ENCODE measurements around the gene KRT77.
"Not testable (repeated sequence)": the region's sequence is repeated elsewhere in the genome, so short reads cannot be mapped to it uniquely, and the experiment has no call there.

The KRT77 gene

DNA sequence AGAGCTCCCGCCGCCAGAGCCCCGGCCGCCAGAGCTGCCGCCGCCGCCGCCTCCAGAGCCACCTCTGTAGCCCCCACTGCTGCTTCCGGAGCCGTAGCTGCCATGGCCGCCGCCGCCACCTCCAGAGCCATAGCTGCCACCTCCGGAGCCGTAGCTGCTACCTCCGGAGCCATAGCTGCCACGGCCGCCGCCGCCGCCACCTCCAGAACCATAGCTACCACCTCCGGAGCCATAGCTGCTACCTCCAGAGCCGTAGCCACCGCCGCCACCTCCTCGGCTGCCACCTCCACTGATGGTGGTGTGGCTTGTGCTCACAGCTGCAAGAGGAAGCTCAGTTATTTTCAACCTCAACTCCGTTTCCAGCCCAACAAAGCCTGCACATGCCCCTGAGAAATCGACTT, 28.0 kb downstream of the KRT77 start:
- no peak for DNase-seq (ENCODE audit: low read depth)

- DNase-seq (ENCODE audit: low read depth): no peak
Observed at GRCh38 chr12:52674433-52674775, 28.9 kb downstream of the KRT77 start.

DNA sequence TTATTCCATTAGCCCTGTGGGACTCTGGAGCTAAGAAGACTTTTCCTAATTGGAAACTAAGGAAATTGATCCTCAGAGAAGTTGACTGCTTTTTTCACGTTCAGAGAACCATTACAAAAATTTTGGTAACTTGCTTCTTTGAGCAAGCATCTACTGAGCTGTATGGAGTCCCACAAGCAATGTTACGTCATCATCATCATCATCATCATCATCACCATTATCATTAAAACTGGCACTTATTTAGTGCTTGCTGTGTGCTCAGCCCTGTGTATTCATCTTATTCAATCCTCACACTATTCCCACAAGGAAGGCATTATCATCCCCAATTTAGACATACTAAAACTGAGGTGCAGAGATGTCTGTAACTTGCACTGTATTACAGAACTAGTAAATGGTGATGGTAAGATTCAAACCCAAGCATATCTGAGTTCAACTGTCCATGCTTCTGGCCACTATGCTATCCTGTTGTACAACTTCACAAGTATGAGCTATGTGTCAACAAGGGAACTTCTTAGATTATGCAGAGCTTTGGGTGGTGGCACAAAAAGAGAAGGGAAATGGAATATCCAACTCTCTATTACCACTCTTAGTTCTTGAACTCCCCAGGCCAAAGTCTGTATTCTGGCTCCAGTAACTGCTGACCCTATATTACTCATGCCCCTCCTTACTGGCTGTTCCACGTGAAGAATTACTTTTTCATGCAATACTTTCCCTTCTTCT, 29.5 kb downstream of the KRT77 start:
- DNase-seq (ENCODE audit: low read depth): no peak

DNA sequence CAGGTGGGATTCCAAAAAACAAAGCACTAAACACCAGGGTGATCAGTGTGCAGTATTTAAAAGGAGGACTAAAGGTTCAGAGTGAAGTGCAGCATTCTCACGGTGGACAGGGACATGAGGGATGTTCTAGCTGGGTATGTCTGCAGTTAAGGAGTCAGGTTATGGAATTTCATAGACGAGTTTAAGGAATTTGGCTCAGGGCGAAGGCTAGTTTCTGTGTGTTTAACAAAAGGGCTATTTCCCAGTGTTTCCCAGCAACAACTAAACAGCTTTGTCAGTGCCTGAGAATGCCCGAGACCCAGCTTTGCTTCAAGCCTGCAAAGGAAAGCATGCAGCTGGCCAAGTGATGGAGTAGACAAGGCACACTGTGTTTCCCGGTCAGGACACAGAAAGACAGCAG, 30.1 kb downstream of the KRT77 start:
- DNase-seq (ENCODE audit: low read depth): no peak

DNA sequence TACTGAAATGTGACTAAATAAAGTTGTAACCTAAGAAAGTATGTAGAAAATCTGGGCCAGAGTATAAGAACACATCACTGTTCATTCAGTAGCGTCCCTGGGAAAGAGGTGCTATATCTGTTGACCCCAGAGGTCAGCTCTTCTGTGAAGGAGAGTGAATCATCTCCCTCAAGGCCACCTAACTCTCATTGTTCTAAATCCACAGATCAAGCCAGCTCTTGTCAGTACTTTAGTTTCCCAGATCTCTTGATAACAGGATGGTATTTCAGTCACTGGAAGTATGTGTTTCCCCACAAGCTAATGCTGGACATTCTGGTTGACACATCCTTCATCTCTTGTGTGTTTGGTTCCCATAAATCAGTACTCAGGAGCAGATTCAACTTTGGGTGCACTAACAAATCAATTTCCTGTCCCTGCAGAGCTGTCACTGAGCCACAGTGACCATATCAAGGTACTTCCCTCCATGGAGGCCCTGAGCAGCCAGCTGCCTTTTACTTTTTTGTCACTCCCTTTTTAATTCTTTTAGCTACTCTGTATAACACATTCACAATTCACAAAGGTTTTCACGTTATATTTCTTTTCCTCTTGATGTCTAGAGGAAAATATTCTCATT, 30.9 kb downstream of the KRT77 start:
- DNase-seq (ENCODE audit: low read depth): no peak

DNA sequence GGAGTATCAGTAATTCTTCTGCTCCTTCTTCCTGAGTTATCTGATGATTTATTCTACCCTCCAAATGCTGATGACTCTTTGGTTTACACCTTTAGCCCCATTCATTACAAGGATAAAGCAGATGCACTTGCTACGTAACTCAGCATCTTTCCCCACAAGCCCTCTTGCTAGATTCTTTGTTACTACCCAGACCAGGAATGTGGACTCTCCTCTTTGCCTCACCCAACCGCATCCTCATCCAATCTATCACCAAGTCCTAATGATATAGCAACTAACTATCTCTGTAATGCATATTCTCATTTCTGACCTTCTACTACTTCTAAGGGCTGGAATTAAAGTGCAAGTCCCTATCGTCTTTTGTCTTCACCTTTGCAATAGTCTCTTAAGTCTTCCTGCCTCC, 32.4 kb downstream of the KRT77 start:
- no peak for DNase-seq (ENCODE audit: low read depth)

DNA sequence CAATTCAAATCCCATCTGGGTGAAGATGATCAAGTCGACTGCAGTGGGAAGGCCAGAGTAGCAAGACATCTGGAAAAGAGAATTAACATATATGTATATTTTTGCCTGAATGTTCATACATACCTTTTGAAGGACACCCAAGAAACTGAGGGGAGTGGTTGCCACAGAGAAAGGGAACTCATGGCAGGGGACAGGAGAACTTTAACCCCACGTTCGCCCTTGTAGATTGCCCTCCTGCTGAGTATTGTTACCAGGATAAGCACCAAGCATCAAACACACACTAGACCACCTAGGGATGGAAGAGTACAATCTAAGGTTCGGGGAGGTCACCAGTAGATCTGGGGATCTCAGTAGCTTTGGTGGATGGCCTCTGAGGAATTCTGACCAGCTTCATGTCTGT, 32.8 kb downstream of the KRT77 start:
- DNase-seq (ENCODE audit: low read depth): no peak

DNA sequence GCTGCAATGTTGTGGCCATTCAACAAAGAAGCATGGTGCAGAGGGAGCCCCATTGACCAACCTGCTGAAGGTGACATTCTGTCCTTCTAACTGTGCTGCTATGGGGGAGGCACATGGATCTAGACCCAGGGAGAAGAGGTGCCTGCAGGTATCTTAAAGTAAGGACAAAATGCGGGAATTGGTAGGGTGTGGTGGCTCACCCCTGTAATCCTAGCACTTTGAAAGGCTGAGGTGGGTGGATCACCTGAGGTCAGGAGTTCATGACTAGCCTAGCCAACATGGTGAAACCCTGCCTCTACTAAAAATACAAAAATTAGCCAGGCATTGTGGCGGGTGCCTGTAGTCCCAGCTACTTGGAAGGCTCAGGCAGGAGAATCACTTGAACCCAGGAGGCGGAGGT, 33.4 kb downstream of the KRT77 start:
- DNase-seq (ENCODE audit: low read depth): not testable (repeated sequence)

- DNase-seq (ENCODE audit: low read depth): no peak
Observed at GRCh38 chr12:52669426-52669825, 33.9 kb downstream of the KRT77 start.

DNA sequence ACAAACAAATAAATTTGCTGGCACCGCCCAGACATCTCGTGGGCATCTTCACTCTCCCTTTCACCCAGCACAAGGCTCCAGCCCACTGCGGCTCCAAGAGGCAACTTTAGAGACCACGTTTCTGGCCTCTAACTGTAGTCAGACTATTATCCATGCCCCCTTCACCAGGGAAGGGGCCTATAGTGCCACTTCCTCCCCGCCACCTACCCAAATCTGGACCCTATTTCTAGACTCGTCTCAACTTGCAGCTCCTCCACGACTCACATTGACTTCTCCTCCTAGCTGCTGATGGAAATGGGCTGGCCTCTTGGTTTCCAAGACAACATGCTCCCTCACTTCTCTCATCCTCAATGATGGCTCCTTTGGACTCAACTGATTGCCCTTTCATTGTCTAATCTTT, 35.4 kb downstream of the KRT77 start:
- no peak for DNase-seq (ENCODE audit: low read depth)

DNA sequence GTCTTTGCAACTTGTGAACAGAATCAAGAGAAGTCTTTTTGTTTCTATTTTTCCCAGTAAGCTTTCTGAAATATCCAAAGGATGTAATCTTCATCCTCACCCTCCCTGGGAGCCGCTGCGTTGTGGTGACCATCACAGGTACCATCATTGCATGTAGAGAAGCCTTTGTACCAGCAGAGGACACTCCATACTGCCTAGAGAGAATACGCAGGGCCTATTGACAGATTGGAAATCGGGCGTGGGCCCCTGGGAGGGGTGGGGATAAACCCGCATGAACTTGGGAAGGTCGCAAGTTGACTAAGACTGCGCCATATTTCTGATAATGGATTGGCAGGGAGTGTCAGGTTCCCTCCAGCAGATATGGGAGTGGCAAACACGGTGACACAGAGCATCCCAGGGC, 35.8 kb downstream of the KRT77 start:
- no peak for DNase-seq (ENCODE audit: low read depth)

- no peak for DNase-seq (ENCODE audit: low read depth)
Observed at GRCh38 chr12:52666471-52666870, 36.9 kb downstream of the KRT77 start.

DNA sequence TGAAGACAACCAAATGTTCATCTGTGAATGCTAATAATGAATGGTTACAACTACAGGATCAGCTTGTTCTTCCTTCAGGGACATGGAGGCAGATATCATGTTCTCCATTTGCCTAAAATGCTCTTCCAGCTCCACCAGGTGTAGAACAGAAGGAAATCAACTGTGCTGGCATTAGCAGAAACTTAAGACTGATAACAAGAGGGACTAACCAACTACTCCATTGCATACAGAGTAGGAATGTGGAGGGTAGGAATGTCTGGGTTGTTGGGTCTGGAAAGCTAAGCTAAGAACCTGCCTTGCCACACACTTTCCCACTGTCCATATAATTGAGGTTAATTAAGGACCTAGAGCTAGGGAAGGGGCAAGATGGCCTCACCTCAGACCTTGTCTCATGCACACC, 39.9 kb downstream of the KRT77 start:
- no peak for DNase-seq (ENCODE audit: low read depth)

DNA sequence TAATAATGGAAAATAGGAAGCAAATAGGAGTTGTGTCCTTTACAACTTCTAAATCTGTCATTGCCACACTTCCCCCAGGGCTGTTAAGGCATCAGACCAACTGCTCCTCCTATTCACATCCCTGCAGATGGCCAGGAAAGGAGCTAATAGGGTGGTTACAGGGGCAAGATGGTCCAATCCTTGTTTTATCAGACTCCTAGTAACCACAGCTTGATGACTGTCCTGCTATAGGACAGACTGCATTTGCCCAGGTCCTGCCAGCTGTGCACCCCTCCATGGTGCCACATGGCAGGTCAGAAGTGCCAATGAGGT, 40.5 kb downstream of the KRT77 start:
- DNase-seq (ENCODE audit: low read depth): no peak

DNA sequence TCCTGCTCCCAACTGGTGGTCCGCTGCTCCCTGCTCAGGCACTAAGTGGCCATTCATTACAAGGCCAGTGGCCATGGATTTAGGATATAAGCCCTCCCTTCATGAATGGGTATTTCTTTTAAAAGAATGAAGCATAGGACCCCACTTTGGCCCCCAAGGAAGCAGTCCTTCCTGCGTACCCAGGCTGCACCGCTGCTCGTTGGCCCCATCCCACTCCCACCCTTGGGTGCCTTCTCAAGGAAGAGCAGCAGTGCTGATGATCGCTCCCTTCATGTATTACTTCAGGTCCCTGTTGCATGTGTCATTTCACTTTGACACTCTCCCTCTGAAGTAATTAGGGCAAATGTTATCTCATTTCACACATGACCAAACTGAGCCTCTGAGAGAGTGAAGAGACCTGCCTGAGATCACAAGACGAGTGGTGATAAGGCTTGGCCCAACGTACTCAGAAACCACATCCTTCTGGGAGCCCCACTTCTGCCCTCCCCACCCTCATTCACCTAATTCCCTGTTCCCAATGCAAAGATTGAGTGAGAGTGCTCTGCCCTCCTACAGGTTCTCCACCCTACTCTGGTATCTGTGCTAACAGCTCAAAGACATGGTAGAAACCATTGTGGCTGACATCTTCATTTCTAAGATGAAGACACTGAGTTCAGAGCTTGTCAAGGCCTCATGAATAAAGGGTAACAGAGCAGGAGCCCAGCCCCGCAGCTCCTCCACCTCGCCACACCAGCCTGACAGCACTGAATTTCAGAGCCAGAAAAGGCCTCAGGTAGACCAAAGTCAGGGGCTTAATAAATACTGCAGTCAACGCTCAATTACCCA, 41.0 kb downstream of the KRT77 start:
- no peak for DNase-seq (ENCODE audit: low read depth)

DNA sequence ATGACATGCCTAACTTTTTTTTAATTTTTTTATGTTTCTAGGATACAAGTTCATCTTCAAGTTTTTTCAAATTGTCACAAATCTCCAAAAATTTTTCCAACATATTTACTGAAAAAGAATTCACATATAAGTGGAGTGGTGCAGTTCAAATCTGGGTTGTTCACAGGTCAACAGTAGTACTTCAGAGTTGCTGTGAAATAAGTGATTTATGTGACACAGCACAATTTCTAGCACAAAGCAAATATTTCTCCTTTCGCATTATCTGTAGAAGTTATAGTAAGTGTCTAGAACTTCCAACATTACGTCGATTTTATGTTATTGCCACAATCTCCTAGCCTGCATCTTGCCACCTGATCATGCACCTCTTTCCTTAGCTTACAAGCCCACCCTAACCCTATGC, 41.7 kb downstream of the KRT77 start:
- no peak for DNase-seq (ENCODE audit: low read depth)

- no peak for DNase-seq (ENCODE audit: low read depth)
Observed at GRCh38 chr12:52660934-52661499, 42.3 kb downstream of the KRT77 start.

GRCh38 chr12:52659951-52660350, 43.4 kb downstream of the KRT77 start:
- DNase-seq (ENCODE audit: low read depth): no peak

DNA sequence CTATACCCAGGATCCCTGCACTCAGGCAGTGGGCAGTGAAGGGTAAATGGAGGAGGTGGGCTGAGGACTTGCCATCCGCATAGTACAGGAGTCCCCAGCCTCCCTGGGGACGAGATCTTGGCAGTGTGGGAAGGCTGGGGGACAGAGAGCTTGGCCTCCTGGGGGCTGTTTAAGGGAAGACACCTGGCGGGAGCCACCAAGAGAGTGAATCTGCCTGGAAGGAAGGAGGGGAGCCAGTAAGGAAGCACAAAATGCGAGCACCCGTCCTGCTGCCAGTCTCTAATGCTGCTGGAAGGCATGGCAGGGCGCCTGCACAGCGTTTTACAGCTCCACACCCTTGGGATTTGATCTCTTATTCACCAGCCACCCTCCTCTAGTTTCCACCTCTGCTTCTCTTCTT, 43.9 kb downstream of the KRT77 start:
- DNase-seq (ENCODE audit: low read depth): no peak

GRCh38 chr12:52658196-52658595, 45.1 kb downstream of the KRT77 start:
- DNase-seq (ENCODE audit: low read depth): no peak

- no peak for DNase-seq (ENCODE audit: low read depth)
Observed at GRCh38 chr12:52657250-52657902, 45.9 kb downstream of the KRT77 start.

DNA sequence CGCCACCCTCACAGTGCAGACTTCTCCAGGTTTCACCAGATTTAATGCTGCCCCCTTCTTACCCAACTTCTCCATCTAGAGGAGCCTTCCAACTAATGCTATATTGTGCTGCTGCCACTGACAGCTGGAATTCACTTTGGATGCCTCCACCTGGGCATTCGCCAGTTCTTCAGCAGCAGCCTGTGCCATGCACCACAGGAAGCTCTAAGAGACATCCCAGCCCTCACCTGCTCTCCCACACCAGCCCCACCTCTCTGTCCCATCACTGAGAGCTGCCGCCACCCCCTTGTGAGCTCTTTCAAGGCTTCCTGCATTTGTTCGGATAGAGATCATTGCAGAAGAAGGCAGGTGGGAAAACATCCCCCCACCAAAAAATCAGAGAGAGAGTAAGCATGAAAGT, 46.7 kb downstream of the KRT77 start:
- DNase-seq (ENCODE audit: low read depth): no peak

DNA sequence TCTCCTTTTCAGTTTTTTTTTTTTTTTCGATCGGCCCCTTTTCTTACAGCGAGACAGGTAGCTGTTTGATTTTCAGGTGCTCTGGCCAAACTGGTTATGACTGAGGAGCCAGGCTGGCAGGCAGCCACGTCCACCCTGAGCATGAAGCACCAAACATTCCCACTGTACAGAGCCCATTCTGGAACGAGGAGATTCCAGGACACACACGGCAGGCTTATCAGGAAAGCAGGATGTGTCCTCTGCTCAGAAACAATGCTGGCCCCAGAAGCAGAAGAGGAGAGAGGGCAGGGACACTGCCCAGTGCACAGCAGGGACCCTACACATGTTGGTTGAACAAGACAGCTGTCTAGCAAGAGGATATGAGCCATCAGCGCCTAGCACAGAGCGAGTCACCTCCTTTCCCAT, 47.6 kb downstream of the KRT77 start:
- DNase-seq (ENCODE audit: low read depth): no peak

Measured in activated T-cell treated with anti-CD3 and anti-CD28 coated beads for 48 hours (primary cell).